ENCODE results near the gene TXNRD2.

DNA sequence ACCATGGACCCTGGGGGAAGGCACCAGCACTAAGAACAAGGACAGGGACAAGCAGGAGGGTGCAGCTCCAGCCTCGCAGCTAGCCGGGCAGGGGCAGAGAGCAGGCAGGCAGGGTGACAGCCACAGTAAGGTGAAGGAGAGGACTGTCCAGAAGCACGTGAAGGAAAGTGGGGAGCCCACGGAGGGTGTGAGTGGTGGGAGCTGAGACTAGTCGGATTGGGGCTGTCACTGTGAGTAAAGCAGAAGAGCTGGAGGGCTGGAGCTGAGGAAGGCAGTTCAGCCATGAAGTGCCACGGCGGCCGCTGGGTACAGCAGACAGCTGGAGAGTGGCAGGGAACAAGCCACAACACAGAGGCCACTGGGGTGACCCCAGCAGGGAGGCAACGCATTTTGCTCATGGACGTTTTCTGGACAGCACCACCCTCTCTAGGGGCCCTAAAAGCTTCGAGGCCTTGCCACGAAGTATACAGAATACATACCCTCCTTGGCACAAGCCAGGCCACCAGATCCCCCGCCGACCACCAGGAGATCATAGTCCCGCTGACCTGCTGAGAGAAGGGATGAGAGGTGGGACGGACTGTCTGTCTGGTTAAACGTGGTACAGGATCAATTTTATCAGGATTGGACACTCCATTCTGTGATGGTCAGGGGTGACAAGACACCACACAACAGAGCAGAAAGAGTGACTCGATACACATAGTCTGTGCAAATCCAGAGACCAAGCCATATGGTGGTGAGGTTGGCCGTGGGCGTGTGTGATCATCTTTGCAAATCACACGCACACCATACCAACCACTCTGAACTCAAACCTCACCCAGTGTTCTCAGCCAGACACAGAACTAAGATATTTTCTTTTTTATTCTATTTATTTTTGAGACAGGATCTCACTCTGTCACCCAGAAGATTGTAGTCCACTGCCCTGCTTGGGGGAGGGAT is 10.8 kb downstream of the TXNRD2 start:
- TF ChIP-seq, protein P1, sequence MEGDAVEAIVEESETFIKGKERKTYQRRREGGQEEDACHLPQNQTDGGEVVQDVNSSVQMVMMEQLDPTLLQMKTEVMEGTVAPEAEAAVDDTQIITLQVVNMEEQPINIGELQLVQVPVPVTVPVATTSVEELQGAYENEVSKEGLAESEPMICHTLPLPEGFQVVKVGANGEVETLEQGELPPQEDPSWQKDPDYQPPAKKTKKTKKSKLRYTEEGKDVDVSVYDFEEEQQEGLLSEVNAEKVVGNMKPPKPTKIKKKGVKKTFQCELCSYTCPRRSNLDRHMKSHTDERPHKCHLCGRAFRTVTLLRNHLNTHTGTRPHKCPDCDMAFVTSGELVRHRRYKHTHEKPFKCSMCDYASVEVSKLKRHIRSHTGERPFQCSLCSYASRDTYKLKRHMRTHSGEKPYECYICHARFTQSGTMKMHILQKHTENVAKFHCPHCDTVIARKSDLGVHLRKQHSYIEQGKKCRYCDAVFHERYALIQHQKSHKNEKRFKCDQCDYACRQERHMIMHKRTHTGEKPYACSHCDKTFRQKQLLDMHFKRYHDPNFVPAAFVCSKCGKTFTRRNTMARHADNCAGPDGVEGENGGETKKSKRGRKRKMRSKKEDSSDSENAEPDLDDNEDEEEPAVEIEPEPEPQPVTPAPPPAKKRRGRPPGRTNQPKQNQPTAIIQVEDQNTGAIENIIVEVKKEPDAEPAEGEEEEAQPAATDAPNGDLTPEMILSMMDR (IDR thresholded peaks at IDR 0.05; ENCODE audit: low read length) = no peak
- no peak for TF ChIP-seq EZH2 (optimal IDR thresholded peaks at IDR 0.05; ENCODE audit: low read depth, low read length)

All from MM.1S (cell line).